ENCODE measurements around the gene KMT2B. TPM values are rescaled to one million over a fixed set of nuclear protein-coding genes. Genes with fewer than 3 reads are reported as not detected.

KMT2B gene
- total RNA-seq, 3 donors from 2014 or later = 14.2 to 16.2 (median 16.1) TPM

DNA sequence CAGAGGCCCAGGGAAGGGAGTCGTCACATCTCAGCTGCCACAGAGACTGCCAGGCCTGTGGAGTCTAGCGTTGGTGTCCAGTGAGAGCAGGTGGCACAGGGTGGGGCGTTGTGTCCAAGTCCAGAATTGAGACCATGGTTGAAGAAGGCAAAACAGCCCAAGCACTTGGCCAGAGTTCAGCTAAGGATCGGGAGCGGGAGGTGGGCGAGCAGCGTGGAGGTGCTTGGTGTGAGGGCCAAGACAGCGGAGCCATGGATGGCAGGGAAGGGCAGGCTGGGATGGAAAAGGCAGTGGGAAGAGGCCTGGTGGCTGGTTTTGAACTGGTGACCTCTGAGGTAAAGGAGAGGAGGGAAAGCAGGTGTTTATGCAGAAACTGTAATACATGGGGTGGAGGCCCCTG is 16.5 kb downstream of the KMT2B start:
- intact Hi-C loops (cut with DNase I; ENCODE audit: low total_unique reads) = no loop called here
- H3K9me3 ChIP-seq = no peaks in the 10 kb centered on the region
- TF ChIP-seq, protein P1, sequence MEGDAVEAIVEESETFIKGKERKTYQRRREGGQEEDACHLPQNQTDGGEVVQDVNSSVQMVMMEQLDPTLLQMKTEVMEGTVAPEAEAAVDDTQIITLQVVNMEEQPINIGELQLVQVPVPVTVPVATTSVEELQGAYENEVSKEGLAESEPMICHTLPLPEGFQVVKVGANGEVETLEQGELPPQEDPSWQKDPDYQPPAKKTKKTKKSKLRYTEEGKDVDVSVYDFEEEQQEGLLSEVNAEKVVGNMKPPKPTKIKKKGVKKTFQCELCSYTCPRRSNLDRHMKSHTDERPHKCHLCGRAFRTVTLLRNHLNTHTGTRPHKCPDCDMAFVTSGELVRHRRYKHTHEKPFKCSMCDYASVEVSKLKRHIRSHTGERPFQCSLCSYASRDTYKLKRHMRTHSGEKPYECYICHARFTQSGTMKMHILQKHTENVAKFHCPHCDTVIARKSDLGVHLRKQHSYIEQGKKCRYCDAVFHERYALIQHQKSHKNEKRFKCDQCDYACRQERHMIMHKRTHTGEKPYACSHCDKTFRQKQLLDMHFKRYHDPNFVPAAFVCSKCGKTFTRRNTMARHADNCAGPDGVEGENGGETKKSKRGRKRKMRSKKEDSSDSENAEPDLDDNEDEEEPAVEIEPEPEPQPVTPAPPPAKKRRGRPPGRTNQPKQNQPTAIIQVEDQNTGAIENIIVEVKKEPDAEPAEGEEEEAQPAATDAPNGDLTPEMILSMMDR (IDR thresholded peaks at IDR 0.05) = no peak
- TF ChIP-seq POLR2AphosphoS5 (IDR thresholded peaks at IDR 0.05) (no peak), POLR2A (IDR thresholded peaks at IDR 0.05) (no peak)

DNA sequence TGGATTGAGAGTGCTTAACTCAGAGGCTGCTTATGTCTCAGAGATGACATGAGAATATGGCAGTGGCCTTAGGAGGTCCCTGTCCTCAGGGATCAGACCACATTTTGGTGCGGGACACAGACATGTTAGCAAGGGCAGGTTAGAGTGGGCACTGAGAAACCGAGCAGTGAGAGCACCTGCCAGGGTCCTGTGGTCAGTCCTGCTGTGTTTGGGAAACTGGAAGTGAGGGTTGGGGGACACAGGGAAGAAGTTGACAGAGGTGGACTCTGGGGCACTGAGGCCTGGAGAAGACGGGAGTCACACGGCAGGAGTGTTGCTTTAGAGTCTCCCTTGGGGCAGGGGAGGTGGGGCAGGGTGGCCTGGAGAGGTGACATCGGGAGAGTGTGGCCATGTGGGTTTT is 17.1 kb downstream of the KMT2B start:
- Histone ChIP-seq H3K36me3 (peaks cover 7% of the 10 kb centered on the region), H3K4me1 (peaks cover 0 to 2% of the 10 kb centered on the region in 2 donors), H3K4me3 (no peak overlapping the region), H3K27me3 (no peaks in the 10 kb centered on the region), H3K9me3 (no peaks in the 10 kb centered on the region), H3K27ac (no peak overlapping the region)
- TF ChIP-seq, protein P1 (IDR thresholded peaks at IDR 0.05) = no peak
- TF ChIP-seq POLR2A (IDR thresholded peaks at IDR 0.05) = no peak
- TF ChIP-seq POLR2AphosphoS5 (IDR thresholded peaks at IDR 0.05) = no peak
- intact Hi-C loops (cut with DNase I; ENCODE audit: low total_unique reads) = no loop called here
- no peak for DNase-seq (ENCODE audit: low spot score in 2 of 2)

More for the DNA sequence above, 16.5 kb downstream of the KMT2B start:
- Histone ChIP-seq H3K4me1 (no peaks in the 10 kb centered on the region), H3K36me3 (peaks cover 7% of the 10 kb centered on the region), H3K4me3 (no peak overlapping the region), H3K27me3 (no peaks in the 10 kb centered on the region), H3K27ac (no peak overlapping the region)
- DNase-seq (ENCODE audit: low spot score in 2 of 2) = no peak

DNA sequence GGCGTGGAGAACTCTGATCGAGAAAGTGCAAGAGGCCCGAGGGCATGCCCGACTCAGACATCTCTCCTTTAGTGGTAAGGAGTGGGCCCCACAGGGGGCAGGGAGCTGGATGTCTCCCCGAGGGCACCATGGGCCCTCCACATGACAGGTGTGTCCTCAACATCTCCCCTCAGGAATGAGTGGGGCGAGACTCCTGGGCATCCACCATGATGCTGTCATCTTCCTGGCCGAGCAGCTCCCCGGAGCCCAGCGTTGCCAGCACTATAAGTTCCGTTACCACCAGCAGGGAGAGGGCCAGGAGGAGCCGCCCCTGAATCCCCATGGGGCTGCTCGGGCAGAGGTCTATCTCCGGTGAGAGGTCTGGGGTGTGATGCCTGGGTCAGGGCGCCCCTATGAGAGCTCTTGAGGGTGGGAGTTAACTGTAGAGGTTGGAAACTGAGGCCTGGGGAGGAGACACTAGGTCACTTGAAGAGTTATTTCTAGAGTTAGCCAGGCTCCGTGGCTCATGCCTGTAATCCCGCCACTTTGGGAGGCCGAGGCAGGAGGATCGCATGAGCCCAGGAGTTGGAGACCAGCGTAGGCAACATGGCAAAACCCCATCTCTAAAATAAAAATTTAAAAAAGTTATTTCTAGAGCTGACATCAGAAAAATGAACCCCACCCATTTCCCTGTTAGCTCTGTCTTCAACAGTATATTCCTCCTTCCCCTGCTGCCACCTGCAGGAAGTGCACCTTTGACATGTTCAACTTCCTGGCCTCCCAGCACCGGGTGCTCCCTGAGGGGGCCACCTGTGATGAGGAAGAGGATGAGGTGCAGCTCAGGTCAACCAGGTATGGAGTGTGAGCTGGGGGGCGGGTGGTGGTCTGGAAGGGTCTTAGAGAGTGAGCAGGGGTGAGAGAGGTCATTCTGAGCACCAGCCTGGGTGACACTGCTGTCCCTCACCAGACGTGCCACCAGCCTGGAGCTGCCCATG is 19.4 kb downstream of the KMT2B start:
- H3K36me3 ChIP-seq = peaks cover 7% of the 10 kb centered on the region
- TF ChIP-seq POLR2AphosphoS5 (IDR thresholded peaks at IDR 0.05) = no peak
- no peaks in the 10 kb centered on the region for H3K27me3 ChIP-seq
- no peak overlapping the region for H3K27ac ChIP-seq
- H3K9me3 ChIP-seq = no peaks in the 10 kb centered on the region
- H3K4me3 ChIP-seq = no peak overlapping the region
- DNase-seq (ENCODE audit: low spot score in 2 of 2) = no peak
- intact Hi-C loops (cut with DNase I; ENCODE audit: low total_unique reads) = no loop called here
- H3K4me1 ChIP-seq = peaks cover 5 to 6% of the 10 kb centered on the region in 2 donors

DNA sequence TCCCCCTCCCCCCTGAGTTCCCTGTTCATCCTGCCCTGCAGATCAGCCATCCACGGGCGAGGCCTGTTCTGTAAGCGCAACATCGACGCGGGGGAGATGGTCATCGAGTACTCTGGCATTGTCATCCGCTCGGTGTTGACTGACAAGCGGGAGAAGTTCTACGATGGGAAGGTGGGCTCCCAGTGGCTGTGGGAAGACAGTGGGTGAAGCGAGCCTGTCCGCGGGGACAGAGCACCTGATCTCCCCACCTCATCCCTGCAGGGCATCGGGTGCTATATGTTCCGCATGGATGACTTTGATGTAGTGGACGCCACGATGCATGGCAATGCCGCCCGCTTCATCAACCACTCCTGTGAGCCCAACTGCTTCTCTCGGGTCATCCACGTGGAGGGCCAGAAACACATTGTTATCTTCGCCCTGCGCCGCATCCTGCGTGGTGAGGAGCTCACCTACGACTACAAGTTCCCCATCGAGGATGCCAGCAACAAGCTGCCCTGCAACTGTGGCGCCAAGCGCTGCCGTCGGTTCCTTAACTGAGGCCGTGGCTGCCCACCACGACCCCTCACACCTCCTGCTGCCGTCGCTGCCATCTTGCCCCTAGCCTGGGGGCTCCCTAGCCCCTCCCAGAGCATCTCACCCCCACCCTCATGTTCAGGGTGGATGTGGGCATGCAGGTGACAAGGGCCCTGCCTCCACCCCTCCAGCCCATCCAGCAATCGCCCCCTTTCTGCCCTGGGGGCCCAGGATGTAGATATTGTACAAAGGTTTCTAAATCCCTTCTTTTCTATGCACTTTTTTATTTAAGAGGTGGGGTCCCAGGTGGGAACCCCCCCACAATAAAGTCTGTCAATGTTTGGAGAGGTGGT is 20.5 kb downstream of the KMT2B start:
- TF ChIP-seq, protein P1 (IDR thresholded peaks at IDR 0.05) = no peak
- no peak for TF ChIP-seq POLR2AphosphoS5 (IDR thresholded peaks at IDR 0.05)
- H3K36me3 ChIP-seq = peaks cover 7% of the 10 kb centered on the region
- H3K4me3 ChIP-seq = no peak overlapping the region
- H3K27me3 ChIP-seq = no peaks in the 10 kb centered on the region
- H3K9me3 ChIP-seq = no peaks in the 10 kb centered on the region
- no peak overlapping the region for H3K27ac ChIP-seq
- H3K4me1 ChIP-seq = peaks cover 5 to 6% of the 10 kb centered on the region in 2 donors
- no peak for DNase-seq (ENCODE audit: low spot score in 2 of 2)
- intact Hi-C loops (cut with DNase I; ENCODE audit: low total_unique reads) = no loop called here

DNA sequence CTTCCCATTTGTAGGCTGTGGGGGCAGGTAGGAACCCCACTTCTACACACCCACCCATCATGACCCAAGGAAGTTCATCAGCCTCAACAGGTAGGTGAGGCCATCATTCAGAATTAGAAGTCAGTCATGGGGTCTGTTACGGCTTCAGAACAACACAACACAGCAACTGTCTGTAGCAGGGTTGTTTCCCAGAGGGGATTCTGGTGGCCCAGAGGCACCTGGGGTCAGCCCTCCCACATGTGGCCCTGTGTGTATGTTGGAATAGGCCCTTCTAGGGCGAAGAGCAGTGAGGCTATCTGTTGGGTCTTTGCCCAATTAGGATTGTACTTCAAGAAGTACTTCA is 21.1 kb downstream of the KMT2B start:
- H3K9me3 ChIP-seq = no peaks in the 10 kb centered on the region
- H3K4me3 ChIP-seq = no peak overlapping the region
- H3K27me3 ChIP-seq = no peaks in the 10 kb centered on the region
- intact Hi-C loops (cut with DNase I; ENCODE audit: low total_unique reads) = no loop called here
- TF ChIP-seq POLR2AphosphoS5 (IDR thresholded peaks at IDR 0.05) (no peak), POLR2A (IDR thresholded peaks at IDR 0.05) (no peak)
- TF ChIP-seq, protein P1 (IDR thresholded peaks at IDR 0.05) = no peak
- peak overlapping the region in 1 of 2 donors; percentile 89 for H3K27ac ChIP-seq
- H3K4me1 ChIP-seq = peaks cover 5 to 6% of the 10 kb centered on the region in 2 donors
- DNase-seq (ENCODE audit: low spot score in 2 of 2) = no peak
- peaks cover 7% of the 10 kb centered on the region for H3K36me3 ChIP-seq

Measured in breast epithelium (tissue), 4 donors.